ENCODE data around the gene ADI1.
"Not testable (repeated sequence)": the region's sequence is repeated elsewhere in the genome, so short reads cannot be mapped to it uniquely, and the experiment has no call there.

ADI1 gene

DNA sequence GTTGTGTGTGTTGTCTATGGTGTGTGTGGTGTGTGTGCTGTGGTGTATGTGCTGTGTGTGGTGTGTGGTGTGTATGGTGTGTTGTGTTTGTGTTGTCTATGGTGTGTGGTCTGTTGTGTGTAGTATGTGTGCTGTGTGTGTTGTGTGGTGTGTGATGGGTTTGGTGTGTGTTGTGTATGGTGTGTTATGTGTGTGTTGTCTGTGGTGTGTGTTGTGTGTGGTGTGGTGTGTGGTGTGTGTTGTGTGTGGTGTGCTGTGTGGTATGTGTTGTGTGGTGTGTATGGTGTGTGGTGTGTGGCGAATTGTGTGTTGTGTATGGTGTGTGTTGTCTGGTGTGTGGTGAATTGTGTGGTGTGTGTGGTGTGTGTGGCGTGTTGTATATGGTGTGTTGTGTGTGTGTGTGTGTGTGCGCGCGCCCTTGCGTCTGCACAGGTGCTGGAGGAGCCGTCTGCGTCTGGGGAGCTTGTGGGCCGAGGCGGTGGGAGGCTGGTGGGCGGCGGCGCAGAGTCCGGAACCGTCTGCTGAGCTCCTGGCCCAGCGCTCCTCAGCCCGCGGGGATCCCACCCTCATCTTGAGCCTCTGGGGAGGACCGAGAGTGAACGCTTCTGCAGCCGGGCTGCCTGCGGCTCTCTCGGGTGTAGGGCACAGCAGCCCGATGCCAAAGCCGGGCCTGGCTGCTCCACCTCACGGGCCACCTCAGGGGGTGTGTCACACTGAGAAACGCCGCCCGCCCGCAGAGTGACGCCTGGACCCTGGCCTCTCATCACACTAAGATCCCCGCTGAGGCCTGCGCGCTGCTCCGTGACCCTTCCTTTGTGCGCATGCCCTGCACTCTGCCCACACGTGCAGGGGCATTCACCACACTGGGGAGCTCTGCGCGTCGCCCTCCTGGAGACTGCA is 8.8 kb upstream of the ADI1 start:
- DNase-seq: no peak

DNA sequence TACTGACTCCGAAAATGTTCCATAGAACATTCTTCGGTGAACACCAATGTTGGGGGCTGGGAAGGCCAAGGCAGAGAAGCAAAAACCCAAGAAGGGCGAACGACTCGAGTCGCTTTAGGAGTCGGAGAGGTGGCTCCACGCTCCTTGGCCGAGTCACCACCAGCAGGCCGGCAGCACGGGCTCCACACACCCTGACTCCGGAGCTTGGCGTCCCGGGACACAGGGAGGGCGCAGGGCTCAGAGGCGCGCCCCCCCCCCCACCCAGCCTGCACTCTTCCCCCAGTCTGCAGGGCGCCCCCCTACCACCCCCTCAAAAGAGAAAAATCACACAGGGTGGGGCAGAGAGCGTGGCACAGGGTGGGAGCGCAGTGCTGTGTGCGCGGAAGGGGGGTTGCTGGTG is 7.5 kb upstream of the ADI1 start:
- no peak for DNase-seq

DNA sequence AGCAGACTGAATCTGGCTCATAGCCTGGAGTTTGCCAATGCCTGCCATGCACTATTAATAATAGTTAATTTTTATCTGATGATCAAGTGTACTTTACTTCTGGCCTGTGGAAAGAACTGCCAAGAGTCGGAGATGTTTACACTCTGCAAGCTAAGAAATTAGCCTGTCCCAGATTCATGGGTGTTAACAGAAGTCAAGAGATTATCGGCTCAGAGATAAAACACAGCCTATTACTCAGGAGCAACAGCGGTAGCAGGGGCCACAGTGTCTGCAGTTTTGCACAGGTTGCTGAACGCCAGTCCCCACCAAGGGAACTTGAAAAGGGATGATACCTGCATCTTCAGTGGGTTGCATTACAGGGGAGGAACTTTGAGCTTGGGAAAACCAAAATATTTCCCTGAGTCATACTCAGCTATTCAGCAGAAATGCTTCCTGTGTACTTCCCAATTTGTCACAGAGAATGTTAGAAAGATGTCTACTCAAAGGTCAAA is 4.3 kb upstream of the ADI1 start:
- DNase-seq: no peak

- no peak for DNase-seq
Observed at GRCh38 chr2:3522961-3523421, 3.7 kb upstream of the ADI1 start.

DNA sequence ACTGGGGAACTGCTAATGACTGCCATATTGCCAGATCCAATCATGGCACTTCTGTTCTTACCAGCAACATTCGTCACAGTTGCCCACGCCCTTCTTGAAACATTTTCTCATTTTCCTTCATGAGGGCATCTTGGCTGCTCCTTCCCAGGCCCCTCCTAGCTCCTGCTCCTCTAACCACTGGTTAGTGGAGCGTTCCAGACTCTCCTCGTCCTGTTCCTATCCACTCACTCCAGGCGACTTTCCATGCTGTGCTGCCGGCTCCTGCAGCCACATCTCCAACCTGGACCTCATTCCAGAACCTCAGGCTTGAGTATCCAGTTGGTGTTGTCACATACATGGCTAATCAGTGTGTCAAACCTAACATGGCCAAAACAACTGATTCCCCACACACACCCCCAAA is 1.3 kb upstream of the ADI1 start:
- no peak for DNase-seq

GRCh38 chr2:3518496-3519254 is 656 bp downstream of the ADI1 start:
- DNase-seq: peak; percentile 97

DNA sequence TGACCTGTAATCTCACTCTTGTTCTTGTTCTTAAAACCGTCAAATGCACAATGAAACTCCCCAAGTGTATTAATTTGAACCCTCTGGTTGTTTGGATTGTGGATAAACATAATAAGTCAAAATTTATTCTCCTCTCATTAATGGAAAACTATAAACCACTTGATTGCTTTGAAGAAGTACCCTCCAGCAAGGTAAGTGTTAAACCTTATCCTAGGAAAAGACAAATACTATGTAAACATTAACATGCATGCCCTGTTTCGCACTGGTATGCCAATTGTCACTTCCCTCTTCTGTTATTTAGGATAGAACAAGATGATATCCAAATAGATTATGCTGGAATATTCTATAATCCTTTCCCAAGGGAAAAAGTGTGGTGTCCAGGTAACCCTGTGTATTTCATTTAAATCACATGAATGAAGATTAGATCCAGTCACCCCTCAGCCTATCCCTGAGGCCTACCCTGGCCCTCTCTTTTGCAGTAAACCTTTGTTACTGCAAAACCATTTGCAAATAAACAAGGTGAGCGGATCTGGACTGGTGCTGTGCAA is 1.3 kb downstream of the ADI1 start:
- no peak for DNase-seq

DNA sequence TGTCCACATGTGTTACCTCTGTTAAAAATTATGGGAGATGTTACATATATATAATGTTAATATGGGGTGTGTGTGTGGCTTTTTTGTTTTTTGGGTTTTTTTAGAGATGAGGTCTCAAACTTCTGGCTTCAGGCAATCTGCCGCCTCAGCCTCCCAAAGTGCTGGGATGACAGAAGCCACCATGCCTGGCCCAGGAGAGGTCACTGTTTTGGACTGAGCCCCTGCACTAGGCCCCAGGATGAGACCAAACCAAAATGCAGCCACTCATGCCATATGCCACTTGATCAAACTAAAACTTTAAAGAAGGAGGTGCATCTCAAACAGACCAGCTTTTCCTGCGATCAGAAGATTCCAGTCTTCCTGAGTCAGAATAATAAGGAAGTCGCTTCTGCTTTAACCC is 2.5 kb downstream of the ADI1 start:
- DNase-seq: no peak

DNA sequence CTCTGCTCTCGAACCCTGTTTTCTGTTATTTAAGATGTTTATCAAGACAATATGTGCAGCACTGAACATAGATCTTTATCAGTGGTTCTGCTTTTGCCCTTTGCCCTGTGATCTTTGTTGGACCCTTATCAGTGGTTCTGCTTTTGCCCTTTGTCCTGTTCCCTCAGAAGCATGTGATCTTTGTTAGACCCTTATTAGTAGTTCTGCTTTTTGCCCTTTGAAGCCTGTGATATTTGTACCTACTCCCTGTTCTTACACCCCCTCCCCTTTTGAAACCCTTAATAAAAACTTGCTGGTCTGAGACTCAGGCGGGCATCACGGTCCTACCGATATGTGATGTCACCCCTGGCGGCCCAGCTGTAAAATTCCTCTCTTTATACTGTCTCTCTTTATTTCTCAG is 3.9 kb downstream of the ADI1 start:
- not testable (repeated sequence) for DNase-seq

DNA sequence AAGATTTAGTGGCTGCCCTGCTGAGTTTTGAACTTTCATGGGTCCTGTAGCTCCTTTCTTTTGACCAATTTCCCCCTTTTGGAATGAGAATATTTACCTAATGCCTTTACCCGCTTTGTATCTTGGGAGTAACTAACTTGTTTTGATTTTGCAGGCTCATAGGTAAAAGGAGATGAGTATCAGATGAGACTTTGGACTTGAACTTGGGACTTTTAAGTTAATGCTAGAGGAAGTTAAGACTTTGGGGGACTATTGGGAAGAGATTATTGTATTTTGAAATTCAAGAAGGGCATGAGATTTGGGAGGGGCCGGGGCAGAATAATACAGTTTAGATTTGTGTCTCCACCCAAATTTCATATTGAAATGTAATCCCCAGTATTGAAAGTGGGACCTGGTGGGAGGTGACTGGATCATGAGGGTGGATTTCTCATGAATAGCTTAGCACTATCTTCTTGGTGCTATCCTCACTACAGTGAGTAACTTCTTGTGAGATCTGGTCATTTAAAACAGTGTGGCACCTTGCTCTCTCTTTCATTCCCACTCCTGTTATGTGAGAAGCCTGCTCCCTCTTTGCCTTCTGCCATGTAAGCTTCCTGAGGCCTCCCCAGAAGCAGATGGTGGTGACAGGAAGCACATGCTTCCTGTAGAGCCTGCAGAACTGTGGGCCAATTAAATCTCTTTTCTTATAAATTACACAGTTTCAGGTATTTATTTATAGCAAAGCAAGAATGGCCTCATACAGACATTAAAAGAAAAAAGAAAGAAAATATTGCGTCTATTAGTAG is 6.1 kb downstream of the ADI1 start:
- no peak for DNase-seq

- DNase-seq: no peak
Observed at GRCh38 chr2:3512086-3512485, 7.2 kb downstream of the ADI1 start.

GRCh38 chr2:3505771-3506170 is 13.6 kb downstream of the ADI1 start:
- no peak for DNase-seq

- DNase-seq: no peak
Observed at GRCh38 chr2:3504741-3505140, 14.6 kb downstream of the ADI1 start.

- DNase-seq: no peak
Observed at GRCh38 chr2:3503483-3503882, 15.8 kb downstream of the ADI1 start.

DNA sequence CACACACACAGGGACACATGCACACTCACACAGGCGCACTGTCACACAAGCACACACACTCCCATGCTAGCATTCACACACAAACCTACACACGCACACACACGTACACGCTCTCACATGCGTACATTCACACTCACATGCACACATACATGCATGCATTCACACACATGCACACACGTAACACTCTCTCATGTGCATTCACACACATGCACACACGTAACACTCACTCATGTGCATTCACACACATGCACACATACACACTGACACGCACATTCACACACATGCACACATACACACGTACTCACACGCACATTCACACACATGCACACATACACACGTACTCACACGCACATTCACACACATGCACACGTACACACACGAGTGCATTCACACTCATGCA is 16.3 kb downstream of the ADI1 start:
- DNase-seq: no peak

DNA sequence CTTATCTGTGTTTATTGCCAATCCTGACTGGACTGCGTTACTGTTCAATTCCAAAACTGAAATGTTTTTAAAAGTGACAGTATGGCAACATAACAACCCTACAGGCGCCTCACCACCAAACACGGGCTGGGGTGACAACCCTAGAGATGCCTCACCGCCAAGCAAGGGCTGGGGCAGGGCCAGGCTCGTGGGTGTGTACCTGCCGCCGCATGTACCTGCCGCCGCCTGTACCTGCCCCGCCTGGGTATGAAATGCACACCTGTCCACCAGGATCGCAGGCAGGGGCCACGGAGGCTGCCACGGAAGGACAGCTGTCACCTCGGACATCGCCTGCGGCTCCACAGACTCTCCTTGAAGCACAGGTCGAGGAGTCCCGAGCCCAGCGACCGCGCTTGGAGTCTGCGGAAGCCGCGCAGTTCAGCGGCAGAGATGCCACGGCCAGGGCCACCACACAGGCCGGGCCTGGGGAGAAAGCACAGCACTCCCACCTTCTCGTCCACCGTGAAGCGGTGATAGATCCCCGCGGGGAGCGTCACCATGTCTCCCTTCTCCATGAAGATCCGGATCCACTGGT is 18.9 kb downstream of the ADI1 start:
- DNase-seq: no peak

- DNase-seq: no peak
Observed at GRCh38 chr2:3498783-3499394, 20.4 kb downstream of the ADI1 start.

DNA sequence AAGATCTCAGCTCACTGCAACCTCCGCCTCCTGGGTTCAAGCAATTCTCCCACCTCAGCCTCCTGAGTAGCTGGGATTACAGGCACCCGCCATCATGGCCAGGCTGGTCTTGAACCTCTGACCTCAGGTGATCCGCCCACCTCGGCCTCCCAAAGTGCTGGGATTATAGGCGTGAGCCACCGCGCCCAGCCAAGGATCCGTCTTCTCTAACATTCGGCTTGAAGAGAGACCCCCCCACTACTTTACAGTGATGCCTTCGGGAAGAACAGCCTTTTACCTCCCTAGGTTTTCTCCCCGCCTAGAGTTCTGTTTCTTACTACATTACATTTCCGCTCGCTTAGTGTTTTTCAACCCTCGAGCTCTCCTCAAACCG is 22.6 kb downstream of the ADI1 start:
- DNase-seq: not testable (repeated sequence)

- no peak for DNase-seq
Observed at GRCh38 chr2:3494984-3495666, 24.2 kb downstream of the ADI1 start.

- no peak for DNase-seq
Observed at GRCh38 chr2:3493615-3494007, 25.7 kb downstream of the ADI1 start.

DNA sequence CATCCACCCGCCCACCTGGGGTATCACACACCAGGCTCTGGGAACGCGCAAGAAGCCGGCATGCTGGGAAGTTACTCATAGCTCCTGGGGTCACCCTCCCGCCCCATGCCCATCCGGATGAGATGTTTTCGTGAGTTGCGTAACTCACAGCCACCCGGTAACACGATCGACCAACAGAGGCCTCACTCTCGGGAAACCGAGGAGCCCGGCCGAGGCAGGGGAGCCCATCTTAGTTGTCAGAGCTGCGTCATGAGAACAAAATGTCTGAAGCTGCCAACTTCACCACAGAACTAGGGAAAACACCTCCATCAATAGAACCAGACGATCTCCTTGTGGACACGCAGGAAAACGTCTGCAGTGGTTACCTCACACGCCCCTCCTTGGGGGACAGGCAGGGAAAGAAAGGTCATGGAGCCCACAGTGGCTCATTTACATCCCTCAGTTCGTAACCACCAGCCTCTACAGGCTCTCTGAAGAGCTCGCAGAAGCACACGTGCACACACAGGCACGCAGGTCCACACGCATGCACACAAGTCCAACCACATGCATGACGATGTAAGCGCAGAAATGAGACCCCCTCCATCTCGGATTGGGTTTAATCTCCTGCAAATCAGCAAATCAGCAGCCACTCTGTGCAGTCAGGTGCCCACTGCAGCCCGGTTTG is 26.2 kb downstream of the ADI1 start:
- no peak for DNase-seq
